DND-41 (cell line): ENCODE data around the gene UACA.

ENCODE experiments used
- ATAC-seq: fragments of 200-7000 bp; cut with Tn5 transposase; 3 replicates; pipeline ENCODE4 v1.9.1; 2021; ENCODE audit warnings: low read depth; ENCODE audit not compliant: insufficient read depth
- DNase-seq: peaks from one replicate; pipeline ENCODE4 v3.0.0-alpha.2; 2020
- H2AFZ ChIP-seq: 2 replicates; pipeline ENCODE4 v1.6.0; 2012; ENCODE audit warnings: low read depth, low read length
- H3K27ac ChIP-seq: 2 replicates; pipeline ENCODE4 v1.5.1; 2012; ENCODE audit warnings: low read length, inconsistent platforms
- H3K27me3 ChIP-seq: fragments of 200-600 bp; sonication (generic); 2 replicates; pipeline ENCODE4 v1.6.0; 2012; ENCODE audit warnings: low read length, mild to moderate bottlenecking, inconsistent platforms; ENCODE audit not compliant: insufficient read depth, poor library complexity
- H3K36me3 ChIP-seq: 2 replicates; pipeline ENCODE4 v1.5.1; 2012; ENCODE audit warnings: low read length, inconsistent platforms; ENCODE audit not compliant: insufficient read depth
- H3K4me1 ChIP-seq: 2 replicates; pipeline ENCODE4 v1.5.1; 2012; ENCODE audit warnings: mild to moderate bottlenecking, low read length; ENCODE audit not compliant: insufficient read depth
- H3K4me2 ChIP-seq: 2 replicates; pipeline ENCODE4 v1.6.0; 2012; ENCODE audit warnings: mild to moderate bottlenecking, moderate library complexity, low read length, inconsistent platforms; ENCODE audit not compliant: insufficient read depth
- H3K4me3 ChIP-seq, 2 experiments: fragments of 200-600 bp in 1 of 2; shearing (Covaris generic) in 1 of 2; 2 replicates each; pipeline ENCODE4 v1.5.1; 2012 to 2016; ENCODE audit warnings: inconsistent platforms in 2 of 2, low read length in 2 of 2, mild to moderate bottlenecking in 2 of 2, low read depth in 1 of 2, moderate library complexity in 1 of 2
- H3K79me2 ChIP-seq: 2 replicates; pipeline ENCODE4 v1.6.0; 2012; ENCODE audit warnings: low read length, inconsistent platforms; ENCODE audit not compliant: insufficient read depth
- H3K9ac ChIP-seq: 2 replicates; pipeline ENCODE4 v1.6.0; 2012; ENCODE audit warnings: low read depth, mild to moderate bottlenecking, inconsistent platforms, low read length, moderate library complexity
- H3K9me3 ChIP-seq: 2 replicates; pipeline ENCODE4 v1.5.1; 2012; ENCODE audit warnings: low read length, moderate library complexity, mild to moderate bottlenecking, inconsistent platforms; ENCODE audit not compliant: insufficient read depth, severe bottlenecking
- H4K20me1 ChIP-seq: 2 replicates; pipeline ENCODE4 v1.6.0; 2012; ENCODE audit warnings: low read length; ENCODE audit not compliant: insufficient read depth
- EZH2 ChIP-seq: IDR thresholded peaks from 3 replicates; pipeline ENCODE4 v1.6.1; 2012; ENCODE audit warnings: borderline replicate concordance, low read depth, mild to moderate bottlenecking, moderate library complexity, low read length, inconsistent platforms; ENCODE audit not compliant: severe bottlenecking
- TF ChIP-seq, protein P1 (sequence below): IDR thresholded peaks from 2 replicates; pipeline ENCODE4 v1.5.1; 2012; ENCODE audit warnings: borderline replicate concordance, low read length, moderate library complexity, mild to moderate bottlenecking; ENCODE audit not compliant: poor library complexity, severe bottlenecking; ENCODE audit errors: extremely low read depth

Gene UACA

DNA sequence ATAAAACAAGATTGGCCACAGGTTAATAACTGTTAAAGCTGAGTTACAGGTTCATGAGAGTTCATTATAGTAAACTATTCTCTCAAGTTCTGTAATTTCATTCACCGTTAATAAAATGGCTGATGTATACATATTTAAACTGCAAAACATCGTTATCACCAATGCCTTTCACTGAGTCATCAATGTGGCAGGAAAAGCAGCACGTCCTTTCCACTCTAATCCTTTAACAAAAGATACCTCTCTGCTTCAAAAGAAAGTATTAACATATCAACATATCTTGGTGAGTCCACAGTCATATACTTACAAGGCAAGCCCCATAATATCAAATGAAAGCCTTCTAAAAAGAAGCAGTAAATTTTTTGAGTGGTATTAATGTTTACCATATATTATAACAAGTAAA lies 54.5 kb downstream of the UACA start:
- Histone ChIP-seq H4K20me1 (no peaks in the 10 kb centered on the region), H2AFZ (no peak overlapping the region), H3K9ac (no peak overlapping the region), H3K9me3 (no peaks in the 10 kb centered on the region), H3K36me3 (no peaks in the 10 kb centered on the region), H3K4me2 (no peak overlapping the region), H3K27ac (no peak overlapping the region), H3K4me1 (no peaks in the 10 kb centered on the region), H3K4me3 (no peak overlapping the region), H3K27me3 (peaks cover 3% of the 10 kb centered on the region), H3K79me2 (no peaks in the 10 kb centered on the region)
- ATAC-seq (no peak), DNase-seq (no peak)
- TF ChIP-seq, protein P1, sequence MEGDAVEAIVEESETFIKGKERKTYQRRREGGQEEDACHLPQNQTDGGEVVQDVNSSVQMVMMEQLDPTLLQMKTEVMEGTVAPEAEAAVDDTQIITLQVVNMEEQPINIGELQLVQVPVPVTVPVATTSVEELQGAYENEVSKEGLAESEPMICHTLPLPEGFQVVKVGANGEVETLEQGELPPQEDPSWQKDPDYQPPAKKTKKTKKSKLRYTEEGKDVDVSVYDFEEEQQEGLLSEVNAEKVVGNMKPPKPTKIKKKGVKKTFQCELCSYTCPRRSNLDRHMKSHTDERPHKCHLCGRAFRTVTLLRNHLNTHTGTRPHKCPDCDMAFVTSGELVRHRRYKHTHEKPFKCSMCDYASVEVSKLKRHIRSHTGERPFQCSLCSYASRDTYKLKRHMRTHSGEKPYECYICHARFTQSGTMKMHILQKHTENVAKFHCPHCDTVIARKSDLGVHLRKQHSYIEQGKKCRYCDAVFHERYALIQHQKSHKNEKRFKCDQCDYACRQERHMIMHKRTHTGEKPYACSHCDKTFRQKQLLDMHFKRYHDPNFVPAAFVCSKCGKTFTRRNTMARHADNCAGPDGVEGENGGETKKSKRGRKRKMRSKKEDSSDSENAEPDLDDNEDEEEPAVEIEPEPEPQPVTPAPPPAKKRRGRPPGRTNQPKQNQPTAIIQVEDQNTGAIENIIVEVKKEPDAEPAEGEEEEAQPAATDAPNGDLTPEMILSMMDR = no peak
- no peak for TF ChIP-seq EZH2

DNA sequence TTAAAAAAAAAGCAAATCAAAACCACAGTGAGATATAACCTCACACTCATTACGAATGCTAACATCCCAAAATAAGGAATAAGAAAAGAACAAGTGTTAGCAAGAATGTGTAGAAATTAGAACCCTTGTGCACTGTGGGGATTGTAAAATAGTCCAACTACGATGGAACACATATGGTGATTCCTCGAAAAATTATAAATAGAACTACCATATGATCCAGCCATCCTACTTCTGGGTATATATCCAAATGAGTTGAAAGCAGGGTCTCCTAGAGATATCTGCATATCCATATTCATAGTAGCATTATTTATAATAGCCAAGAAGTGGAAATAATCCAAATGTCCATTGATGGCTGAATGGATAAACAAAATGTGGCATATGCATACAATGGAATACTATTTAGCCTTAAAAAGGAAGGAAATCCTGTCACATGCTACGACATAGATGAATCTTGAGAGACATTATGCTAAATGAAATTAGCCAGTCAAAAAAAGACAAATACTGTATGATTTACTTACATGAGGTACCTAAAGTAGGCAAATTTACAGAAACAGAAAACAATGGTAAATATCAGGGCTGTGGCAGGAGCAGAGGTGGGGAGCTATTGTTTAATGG lies 55.6 kb downstream of the UACA start:
- Histone ChIP-seq H3K27ac (no peak overlapping the region), H4K20me1 (no peaks in the 10 kb centered on the region), H3K4me1 (no peaks in the 10 kb centered on the region), H3K9me3 (no peaks in the 10 kb centered on the region), H3K79me2 (no peaks in the 10 kb centered on the region), H2AFZ (no peak overlapping the region), H3K4me3 (no peak overlapping the region), H3K4me2 (no peak overlapping the region), H3K36me3 (no peaks in the 10 kb centered on the region), H3K27me3 (peaks cover 3% of the 10 kb centered on the region), H3K9ac (no peak overlapping the region)
- ATAC-seq (no peak), DNase-seq (no peak)
- TF ChIP-seq, protein P1 = no peak
- TF ChIP-seq EZH2 = no peak

DNA sequence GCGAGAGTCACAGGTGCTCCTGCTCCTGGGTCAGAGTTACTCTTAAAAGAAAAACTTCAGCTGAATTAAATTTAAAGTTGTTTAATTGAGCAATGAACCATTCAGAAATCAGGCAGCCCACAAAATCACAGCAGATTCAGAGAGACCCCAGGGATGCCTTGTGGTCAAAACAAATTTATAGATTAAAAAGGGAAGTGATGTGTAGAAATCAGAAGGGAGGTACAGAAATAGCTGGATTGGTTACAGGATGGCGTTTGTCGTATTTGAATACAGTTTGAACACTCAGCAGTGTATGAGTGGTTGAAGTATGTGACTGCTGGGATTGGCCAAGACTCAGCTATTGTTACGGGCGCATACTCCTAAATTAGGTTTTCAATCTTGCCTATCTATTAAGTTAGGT lies 58.6 kb downstream of the UACA start:
- H3K27ac ChIP-seq = no peak overlapping the region
- H3K4me2 ChIP-seq = no peak overlapping the region
- H3K79me2 ChIP-seq = no peaks in the 10 kb centered on the region
- no peaks in the 10 kb centered on the region for H4K20me1 ChIP-seq
- peaks cover 3% of the 10 kb centered on the region for H3K27me3 ChIP-seq
- no peak overlapping the region for H3K4me3 ChIP-seq
- no peaks in the 10 kb centered on the region for H3K4me1 ChIP-seq
- H3K36me3 ChIP-seq = no peaks in the 10 kb centered on the region
- ATAC-seq = no peak
- H2AFZ ChIP-seq = no peak overlapping the region
- no peak for DNase-seq
- H3K9ac ChIP-seq = no peak overlapping the region
- no peaks in the 10 kb centered on the region for H3K9me3 ChIP-seq
- TF ChIP-seq, protein P1 = no peak
- TF ChIP-seq EZH2 = no peak

DNA sequence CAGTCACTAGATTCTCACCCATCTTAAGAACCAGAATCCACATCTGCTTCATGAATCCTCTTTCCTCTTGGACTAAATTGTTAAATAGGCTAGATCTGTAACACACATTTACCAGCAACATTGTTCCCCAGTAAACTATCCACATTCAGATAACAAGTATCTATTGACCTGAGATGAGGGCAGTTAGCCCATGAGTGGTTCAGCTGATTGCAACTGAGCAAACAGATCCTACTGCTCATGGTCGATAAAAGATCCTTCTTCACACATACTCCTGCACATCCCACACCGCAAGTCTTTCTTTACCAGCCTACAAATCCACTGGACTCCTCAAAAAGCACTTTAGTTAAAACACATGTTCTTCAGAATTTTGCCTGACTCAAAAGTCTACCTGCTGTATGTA lies 59.2 kb downstream of the UACA start:
- no peak overlapping the region for H3K4me3 ChIP-seq
- no peaks in the 10 kb centered on the region for H3K4me1 ChIP-seq
- H3K4me2 ChIP-seq = no peak overlapping the region
- ATAC-seq (no peak), DNase-seq (no peak)
- no peak overlapping the region for H2AFZ ChIP-seq
- H3K79me2 ChIP-seq = no peaks in the 10 kb centered on the region
- no peaks in the 10 kb centered on the region for H3K9me3 ChIP-seq
- no peak for TF ChIP-seq EZH2
- TF ChIP-seq, protein P1 = no peak
- no peaks in the 10 kb centered on the region for H3K36me3 ChIP-seq
- no peaks in the 10 kb centered on the region for H4K20me1 ChIP-seq
- H3K9ac ChIP-seq = no peak overlapping the region
- peaks cover 3% of the 10 kb centered on the region for H3K27me3 ChIP-seq
- H3K27ac ChIP-seq = no peak overlapping the region
